CD4-positive, alpha-beta T cell treated with Interleukin-17A for 4 hours (primary cell): ENCODE measurements around the gene ZMAT5.

Source experiments
- DNase-seq: peaks from one replicate; pipeline ENCODE4 v3.0.0-alpha.2; 2020; ENCODE audit warnings: mixed read lengths

Gene ZMAT5

GRCh38 chr22:29704528-29705285, 62.1 kb downstream of the ZMAT5 start:
- no peak for DNase-seq

GRCh38 chr22:29703569-29704195, 63.1 kb downstream of the ZMAT5 start:
- no peak for DNase-seq

GRCh38 chr22:29702931-29703501, 63.8 kb downstream of the ZMAT5 start:
- no peak for DNase-seq

GRCh38 chr22:29702000-29702930, 64.5 kb downstream of the ZMAT5 start:
- no peak for DNase-seq

- DNase-seq: peak; percentile 11
Observed at GRCh38 chr22:29701155-29701999, 65.4 kb downstream of the ZMAT5 start.

- no peak for DNase-seq
Observed at GRCh38 chr22:29700900-29701154, 66.0 kb downstream of the ZMAT5 start.

GRCh38 chr22:29700206-29700899, 66.5 kb downstream of the ZMAT5 start:
- no peak for DNase-seq

GRCh38 chr22:29697853-29698598, 68.8 kb downstream of the ZMAT5 start:
- DNase-seq: no peak

- no peak for DNase-seq
Observed at GRCh38 chr22:29695129-29695926, 71.5 kb downstream of the ZMAT5 start.

- no peak for DNase-seq
Observed at GRCh38 chr22:29693671-29694070, 73.1 kb downstream of the ZMAT5 start.

- no peak for DNase-seq
Observed at GRCh38 chr22:29693161-29693560, 73.6 kb downstream of the ZMAT5 start.

GRCh38 chr22:29692327-29692640, 74.5 kb downstream of the ZMAT5 start:
- DNase-seq: no peak

- DNase-seq: no peak
Observed at GRCh38 chr22:29691636-29692326, 75.0 kb downstream of the ZMAT5 start.

- no peak for DNase-seq
Observed at GRCh38 chr22:29690476-29690875, 76.3 kb downstream of the ZMAT5 start.

- DNase-seq: peak; percentile 44
Observed at GRCh38 chr22:29689880-29690213, 77.0 kb downstream of the ZMAT5 start.

GRCh38 chr22:29689206-29689879, 77.5 kb downstream of the ZMAT5 start:
- no peak for DNase-seq

GRCh38 chr22:29684244-29684643, 82.6 kb downstream of the ZMAT5 start:
- no peak for DNase-seq

- DNase-seq: no peak
Observed at GRCh38 chr22:29683536-29683935, 83.3 kb downstream of the ZMAT5 start.
